H54 (cell line): ENCODE data around the gene KRT7.

Experiments used
- DNase-seq: peaks from one replicate; pipeline ENCODE4 v3.0.0; 2011; ENCODE audit warnings: low spot score, mixed read lengths; ENCODE audit not compliant: insufficient read length
- FAIRE-seq: peaks from 3 replicates; lab custom pipeline; 2011; peaks lifted over from hg19 to GRCh38; lab: Jason Lieb, UNC
- POLR2A ChIP-seq: IDR thresholded peaks from 2 replicates; pipeline ENCODE4 v1.6.1; 2011; ENCODE audit warnings: low read depth, mild to moderate bottlenecking, low read length

KRT7 gene

GRCh38 chr12:52296572-52297215, 63.7 kb downstream of the KRT7 start:
- FAIRE-seq, result no peak

More at GRCh38 chr12:52296572-52297215, 63.7 kb downstream of the KRT7 start:
- no peak for TF ChIP-seq POLR2A
- DNase-seq, result no peak
